GM06990 (cell line): ENCODE measurements around the gene CT45A3.
"Not testable (repeated sequence)": the region's sequence is repeated elsewhere in the genome, so short reads cannot be mapped to it uniquely, and the experiment has no call there.

Experiments
- DNase-seq: peaks from one replicate; pipeline ENCODE4 v3.0.0-alpha.2; 2011; ENCODE audit not compliant: insufficient read length; ENCODE audit errors: extremely low read depth
- H3K27me3 ChIP-seq: replicated peaks from 2 replicates; pipeline ENCODE4 v1.6.0; 2011; ENCODE audit warnings: low read length; ENCODE audit not compliant: control insufficient read depth, insufficient read depth
- H3K36me3 ChIP-seq: 2 replicates; pipeline ENCODE4 v1.5.1; 2011; ENCODE audit warnings: low read length; ENCODE audit not compliant: control insufficient read depth, insufficient read depth
- H3K4me3 ChIP-seq: replicated peaks from 2 replicates; pipeline ENCODE4 v1.5.1; 2011; ENCODE audit warnings: low read depth, mild to moderate bottlenecking, control low read depth, low read length
- CTCF ChIP-seq: IDR thresholded peaks from 2 replicates; pipeline ENCODE4 v1.5.1; 2011; ENCODE audit warnings: low read length, control low read depth, mild to moderate bottlenecking, inconsistent platforms; ENCODE audit not compliant: insufficient read depth, poor library complexity, severe bottlenecking

Gene CT45A3

GRCh38 chrX:135768091-135768490 is at the start of gene CT45A3:
CT45A3 (minus strand) TSS chrX:135768191; CDS start chrX:135764444, 3,747 bp downstream.
- not testable (repeated sequence) for H3K27me3 ChIP-seq, DNase-seq, H3K36me3 ChIP-seq, H3K4me3 ChIP-seq

- not testable (repeated sequence) for H3K27me3 ChIP-seq, H3K4me3 ChIP-seq, H3K36me3 ChIP-seq, DNase-seq
These were observed 34.7 kb upstream of the CT45A3 start, which contains the start of gene CT45A6 for GRCh38 chrX:135802687-135803086. CT45A6 (minus strand) TSS chrX:135802787; CDS start chrX:135798993, 3,794 bp downstream.

GRCh38 chrX:135785403-135785802 is 17.4 kb upstream of the CT45A3 start, which contains the start of gene CT45A5:
CT45A5 (minus strand) TSS chrX:135785503; CDS start chrX:135781729, 3,774 bp downstream.
- not testable (repeated sequence) for H3K36me3 ChIP-seq, DNase-seq, H3K27me3 ChIP-seq, H3K4me3 ChIP-seq

- H3K36me3 ChIP-seq, H3K4me3 ChIP-seq, H3K27me3 ChIP-seq, DNase-seq: not testable (repeated sequence)
These were observed 23.3 kb downstream of the CT45A3 start for GRCh38 chrX:135744739-135745138.

- no peak for DNase-seq
- no peak for TF ChIP-seq CTCF
- H3K36me3 ChIP-seq: no peaks in the 10 kb centered on the region
- no peaks in the 10 kb centered on the region for H3K27me3 ChIP-seq
- H3K4me3 ChIP-seq: no peak overlapping the region
These were observed 26.7 kb downstream of the CT45A3 start for GRCh38 chrX:135741192-135741715.

GRCh38 chrX:135740681-135741149 is 27.3 kb downstream of the CT45A3 start:
- DNase-seq: peak; percentile 10
- H3K27me3 ChIP-seq: no peaks in the 10 kb centered on the region
- TF ChIP-seq CTCF: peak; percentile 69
- H3K36me3 ChIP-seq: no peaks in the 10 kb centered on the region
- no peak overlapping the region for H3K4me3 ChIP-seq

- Histone ChIP-seq H3K27me3 (no peaks in the 10 kb centered on the region), H3K4me3 (no peak overlapping the region), H3K36me3 (no peaks in the 10 kb centered on the region)
- no peak for DNase-seq
- peak; percentile 12 for TF ChIP-seq CTCF
These were observed 30.5 kb downstream of the CT45A3 start for GRCh38 chrX:135737366-135738071.

- H3K4me3 ChIP-seq, DNase-seq, H3K36me3 ChIP-seq, H3K27me3 ChIP-seq: not testable (repeated sequence)
These were observed 33.3 kb downstream of the CT45A3 start for GRCh38 chrX:135734666-135735065.
